SU-DHL-6 (cell line): Measurements from ENCODE around the gene GALNT15.

Experiments used
- EZH2phosphoT487 ChIP-seq: fragments of 200-600 bp; sonication (generic), shearing (Covaris generic); conservative IDR thresholded peaks from 2 replicates; pipeline ENCODE4 v1.6.1; 2018; ENCODE audit warnings: mild to moderate bottlenecking, antibody characterized with exemption, low read length, moderate library complexity, mixed read lengths
- TF ChIP-seq, protein P1 (sequence below): fragments of 200-600 bp; sonication (generic); IDR thresholded peaks from one replicate; pipeline ENCODE4 v1.5.1; 2017; ENCODE audit warnings: antibody characterized with exemption, mild to moderate bottlenecking, low read length, moderate library complexity; ENCODE audit not compliant: insufficient read depth, poor library complexity, severe bottlenecking

DNA sequence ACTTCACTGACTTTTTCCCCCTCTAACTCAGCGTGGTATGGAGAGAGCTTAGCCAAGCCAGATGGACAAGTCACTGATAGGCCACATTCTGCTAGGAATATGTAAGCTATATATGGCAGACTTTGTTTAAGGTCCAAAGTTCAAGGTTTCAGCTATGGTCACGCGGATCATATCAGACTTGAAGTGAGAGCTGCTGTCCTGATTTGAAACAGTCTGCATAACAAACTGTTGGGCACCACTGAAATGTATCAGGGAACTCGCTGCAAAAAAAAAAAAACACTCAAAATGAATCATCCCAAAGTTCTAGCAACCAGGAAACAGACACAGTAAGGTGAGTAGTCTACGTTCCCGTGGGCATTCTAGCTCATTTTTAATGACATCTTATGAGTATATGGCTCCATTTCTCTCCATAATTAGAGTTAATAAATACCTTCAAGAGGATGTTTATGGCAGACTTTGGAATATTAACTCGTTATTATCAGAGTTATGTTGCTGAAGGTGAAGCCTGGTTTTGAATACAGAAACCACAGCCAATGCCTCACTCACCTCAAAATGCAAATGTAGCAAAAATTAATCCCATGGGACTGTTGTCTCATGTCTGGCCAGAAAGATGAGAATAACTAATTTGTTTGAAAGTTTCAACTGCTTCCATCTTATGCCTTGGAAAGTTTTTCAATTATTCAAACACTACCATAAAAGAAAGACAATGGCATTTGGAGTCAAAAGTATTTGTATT lies 77.9 kb downstream of the GALNT15 start:
- TF ChIP-seq, protein P1, sequence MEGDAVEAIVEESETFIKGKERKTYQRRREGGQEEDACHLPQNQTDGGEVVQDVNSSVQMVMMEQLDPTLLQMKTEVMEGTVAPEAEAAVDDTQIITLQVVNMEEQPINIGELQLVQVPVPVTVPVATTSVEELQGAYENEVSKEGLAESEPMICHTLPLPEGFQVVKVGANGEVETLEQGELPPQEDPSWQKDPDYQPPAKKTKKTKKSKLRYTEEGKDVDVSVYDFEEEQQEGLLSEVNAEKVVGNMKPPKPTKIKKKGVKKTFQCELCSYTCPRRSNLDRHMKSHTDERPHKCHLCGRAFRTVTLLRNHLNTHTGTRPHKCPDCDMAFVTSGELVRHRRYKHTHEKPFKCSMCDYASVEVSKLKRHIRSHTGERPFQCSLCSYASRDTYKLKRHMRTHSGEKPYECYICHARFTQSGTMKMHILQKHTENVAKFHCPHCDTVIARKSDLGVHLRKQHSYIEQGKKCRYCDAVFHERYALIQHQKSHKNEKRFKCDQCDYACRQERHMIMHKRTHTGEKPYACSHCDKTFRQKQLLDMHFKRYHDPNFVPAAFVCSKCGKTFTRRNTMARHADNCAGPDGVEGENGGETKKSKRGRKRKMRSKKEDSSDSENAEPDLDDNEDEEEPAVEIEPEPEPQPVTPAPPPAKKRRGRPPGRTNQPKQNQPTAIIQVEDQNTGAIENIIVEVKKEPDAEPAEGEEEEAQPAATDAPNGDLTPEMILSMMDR: no peak
- TF ChIP-seq EZH2phosphoT487: no peak
